Prostate gland (tissue), 2 donors: ENCODE measurements around the gene KCNQ1. TPM values are rescaled to one million over a fixed set of nuclear protein-coding genes. Genes with fewer than 3 reads are reported as not detected.

Experiments
- DNase-seq: peaks from one replicate; pipeline ENCODE4 v3.0.0-alpha.2; 2019; ENCODE audit warnings: low spot score
- H3K27ac ChIP-seq, 2 donors: fragments of 200-600 bp; sonication (generic); 2 replicates each; pipeline ENCODE4 v1.5.1; 2017 to 2019
- H3K27me3 ChIP-seq: fragments of 200-600 bp; sonication (generic); replicated peaks from 2 replicates; pipeline ENCODE4 v1.5.1; 2019; ENCODE audit not compliant: insufficient read depth
- H3K36me3 ChIP-seq, 2 donors: fragments of 200-600 bp; sonication (generic); 1 replicate in 1 of 2; 2 replicates in 1 of 2; pipeline versions ENCODE4 v1.5.1 to v1.8.1; 2017 to 2019
- H3K4me1 ChIP-seq: fragments of 200-600 bp; sonication (generic); replicated peaks from 2 replicates; pipeline ENCODE4 v1.5.1; 2019
- H3K4me3 ChIP-seq, 2 donors: fragments of 200-600 bp; sonication (generic); 2 replicates each; pipeline ENCODE4 v1.5.1; 2017 to 2019
- H3K9me3 ChIP-seq: fragments of 200-600 bp; sonication (generic); 2 replicates; pipeline ENCODE4 v1.5.1; 2017
- POLR2A ChIP-seq: fragments of 450-650 bp; IDR thresholded peaks from one replicate; pipeline ENCODE4 v1.6.1; 2016; ENCODE audit warnings: antibody characterized with exemption, mild to moderate bottlenecking
- POLR2AphosphoS5 ChIP-seq: sonication (generic); formaldehyde crosslinking; IDR thresholded peaks from one replicate; pipeline ENCODE4 v1.6.1; 2017; ENCODE audit warnings: antibody characterized with exemption
- WGBS: methylation state at CpG from one replicate; pipeline ENCODE4 v1.1.5; 2018; 5-methylcytosine and 5-hydroxymethylcytosine counted together
- intact Hi-C: fragments of 100-400 bp; cut with DNase I; formaldehyde crosslinking; loops from one replicate; pipeline ENCODE4 v1.14.2; 2022
- total RNA-seq, 2 donors: library from RNA; depleted of rRNA; stranded (reverse); fragments of >200 nt; gene quantifications; one replicate each; pipeline ENCODE4 v1.1.0, GENCODE V29; 2016
- TF ChIP-seq, protein P1 (sequence below), 4 experiments: fragments of 200-600 bp in 2 of 4; fragments of 450-650 bp in 2 of 4; sonication (generic) in 2 of 4; IDR thresholded peaks; 1 replicate in 3 of 4; 2 replicates in 1 of 4; pipeline ENCODE4 v1.5.1; 2016 to 2019; ENCODE audit warnings: antibody characterized with exemption in 4 of 4, mild to moderate bottlenecking in 2 of 4, moderate library complexity in 2 of 4

KCNQ1 gene
- total RNA-seq, 2 donors from 2014 or later, result 10.0 to 33.8 TPM

DNA sequence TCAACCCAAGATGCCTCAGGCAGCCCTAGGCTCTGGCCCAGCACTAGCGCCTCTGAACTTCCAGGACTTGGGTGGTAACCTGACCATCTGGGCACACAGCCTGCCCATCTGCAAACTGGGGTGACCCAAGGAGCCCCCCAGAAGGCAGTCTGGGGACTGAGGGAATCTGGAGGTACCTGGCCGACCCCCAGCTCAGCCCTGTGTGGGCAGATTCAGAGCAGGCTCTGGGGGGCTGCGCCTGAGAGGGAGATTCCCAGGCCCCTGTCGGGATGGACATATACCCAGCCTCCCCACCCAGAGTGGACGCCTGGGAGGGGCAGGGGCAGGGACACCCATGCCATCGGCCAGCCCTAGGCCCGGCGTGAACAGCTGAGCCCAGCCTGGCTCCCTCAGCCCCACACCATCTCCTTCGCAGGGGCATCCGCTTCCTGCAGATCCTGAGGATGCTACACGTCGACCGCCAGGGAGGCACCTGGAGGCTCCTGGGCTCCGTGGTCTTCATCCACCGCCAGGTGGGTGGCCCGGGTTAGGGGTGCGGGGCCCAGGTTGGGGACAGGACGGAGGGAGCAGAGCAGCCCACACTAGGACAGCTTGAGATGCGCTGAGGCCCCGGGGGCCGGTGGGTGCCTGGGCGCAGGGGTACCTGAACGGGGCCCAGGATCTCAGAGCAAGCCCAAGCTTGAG, 126.9 kb downstream of the KCNQ1 start:
- DNase-seq, result no peak
- TF ChIP-seq POLR2AphosphoS5, result no peak
- TF ChIP-seq POLR2A, result no peak
- TF ChIP-seq, protein P1, sequence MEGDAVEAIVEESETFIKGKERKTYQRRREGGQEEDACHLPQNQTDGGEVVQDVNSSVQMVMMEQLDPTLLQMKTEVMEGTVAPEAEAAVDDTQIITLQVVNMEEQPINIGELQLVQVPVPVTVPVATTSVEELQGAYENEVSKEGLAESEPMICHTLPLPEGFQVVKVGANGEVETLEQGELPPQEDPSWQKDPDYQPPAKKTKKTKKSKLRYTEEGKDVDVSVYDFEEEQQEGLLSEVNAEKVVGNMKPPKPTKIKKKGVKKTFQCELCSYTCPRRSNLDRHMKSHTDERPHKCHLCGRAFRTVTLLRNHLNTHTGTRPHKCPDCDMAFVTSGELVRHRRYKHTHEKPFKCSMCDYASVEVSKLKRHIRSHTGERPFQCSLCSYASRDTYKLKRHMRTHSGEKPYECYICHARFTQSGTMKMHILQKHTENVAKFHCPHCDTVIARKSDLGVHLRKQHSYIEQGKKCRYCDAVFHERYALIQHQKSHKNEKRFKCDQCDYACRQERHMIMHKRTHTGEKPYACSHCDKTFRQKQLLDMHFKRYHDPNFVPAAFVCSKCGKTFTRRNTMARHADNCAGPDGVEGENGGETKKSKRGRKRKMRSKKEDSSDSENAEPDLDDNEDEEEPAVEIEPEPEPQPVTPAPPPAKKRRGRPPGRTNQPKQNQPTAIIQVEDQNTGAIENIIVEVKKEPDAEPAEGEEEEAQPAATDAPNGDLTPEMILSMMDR (IDR thresholded peaks at IDR 0.05), result no peak
- Histone ChIP-seq H3K4me1 (peaks cover 7% of the 10 kb centered on the region), H3K27ac (no peak overlapping the region), H3K27me3 (no peaks in the 10 kb centered on the region), H3K36me3 (no peaks in the 10 kb centered on the region), H3K4me3 (no peak overlapping the region), H3K9me3 (no peaks in the 10 kb centered on the region)
- intact Hi-C loops, result no loop called here
- WGBS, result 93% methylated on average over 23 of the region's 23 CpGs

DNA sequence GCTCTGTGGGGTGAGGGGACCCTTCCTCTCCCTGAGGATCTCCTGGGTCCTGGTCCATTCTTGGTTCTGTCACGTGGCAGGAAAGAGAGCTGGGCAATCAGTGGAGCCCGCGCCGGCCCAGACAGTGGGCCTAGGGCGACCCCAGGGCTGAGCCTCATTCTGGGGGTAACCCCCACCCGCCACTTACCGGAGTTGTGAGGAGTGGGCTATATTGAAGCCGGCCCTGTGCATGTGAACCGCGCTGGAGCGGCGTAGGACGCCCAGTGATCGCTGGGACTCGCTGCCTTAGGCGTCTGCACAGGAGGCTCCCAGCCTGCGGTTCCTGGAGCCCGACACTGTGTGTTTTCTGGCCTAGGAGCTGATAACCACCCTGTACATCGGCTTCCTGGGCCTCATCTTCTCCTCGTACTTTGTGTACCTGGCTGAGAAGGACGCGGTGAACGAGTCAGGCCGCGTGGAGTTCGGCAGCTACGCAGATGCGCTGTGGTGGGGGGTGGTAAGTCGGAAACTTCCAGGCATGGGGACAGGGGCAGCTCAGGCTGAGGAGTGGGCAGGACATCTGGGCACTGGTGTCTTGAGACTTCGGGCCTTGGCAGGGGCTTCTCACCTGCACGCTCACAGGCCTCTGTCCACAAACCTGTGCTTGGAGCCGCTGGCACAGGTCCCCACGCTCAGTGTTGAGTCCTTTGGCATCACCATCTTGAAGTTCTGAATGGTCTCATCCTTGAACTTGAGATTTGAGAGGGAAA, 127.9 kb downstream of the KCNQ1 start:
- Histone ChIP-seq H3K27me3 (no peaks in the 10 kb centered on the region), H3K9me3 (no peaks in the 10 kb centered on the region), H3K4me1 (peaks cover 7% of the 10 kb centered on the region), H3K27ac (no peak overlapping the region), H3K36me3 (no peaks in the 10 kb centered on the region), H3K4me3 (no peak overlapping the region)
- intact Hi-C loops, result no loop called here
- no peak for DNase-seq
- TF ChIP-seq POLR2A (no peak), POLR2AphosphoS5 (no peak)
- TF ChIP-seq, protein P1 (IDR thresholded peaks at IDR 0.05), result no peak
- WGBS, result 97% methylated on average over 33 of the region's 33 CpGs

DNA sequence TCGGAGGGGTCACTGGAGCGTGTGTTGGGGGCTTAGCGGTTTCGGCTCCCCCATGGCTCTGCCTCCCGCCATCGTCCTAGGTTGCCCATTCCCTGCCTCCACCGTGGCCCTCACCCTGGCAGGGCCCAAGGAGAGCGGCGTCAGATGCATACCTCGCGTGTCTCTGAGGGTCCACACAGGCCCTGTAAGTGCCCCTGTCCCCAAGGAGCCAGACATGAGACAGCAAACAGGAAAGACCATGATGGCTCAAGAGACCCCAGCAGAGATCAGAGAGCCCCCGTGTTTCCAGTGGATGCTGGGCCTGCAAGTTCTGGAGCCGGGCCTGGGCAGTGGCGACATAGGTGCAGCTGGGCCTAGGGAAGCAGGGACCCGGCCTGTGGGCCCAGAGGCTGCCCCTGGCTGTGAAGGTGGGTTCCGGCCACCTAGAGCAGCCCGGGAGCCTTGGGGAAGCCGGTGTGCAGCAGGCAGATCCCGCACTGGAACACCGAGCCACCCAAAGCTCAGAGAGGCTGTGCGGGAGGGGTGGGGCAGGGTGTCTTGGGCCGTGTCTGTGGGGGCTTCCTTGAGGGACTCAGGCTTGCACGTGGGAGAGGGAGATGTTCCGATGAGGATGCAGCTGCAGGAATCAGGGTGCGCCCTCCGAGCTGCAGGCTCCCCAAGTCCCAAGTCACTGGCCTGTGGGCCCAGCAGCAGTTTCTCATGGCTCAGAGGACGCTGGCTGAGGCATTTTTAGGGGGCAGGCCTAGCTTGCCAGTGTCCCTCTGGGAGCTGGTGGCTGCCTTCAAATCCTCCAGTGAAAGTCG, 128.6 kb downstream of the KCNQ1 start:
- Histone ChIP-seq H3K27ac (peak overlapping the region in 1 of 2 donors; percentile 52), H3K4me1 (peaks cover 7% of the 10 kb centered on the region), H3K27me3 (no peaks in the 10 kb centered on the region), H3K36me3 (no peaks in the 10 kb centered on the region), H3K4me3 (no peak overlapping the region), H3K9me3 (no peaks in the 10 kb centered on the region)
- 97% methylated on average over 25 of the region's 28 CpGs for WGBS
- intact Hi-C loops, result no loop called here
- no peak for DNase-seq
- TF ChIP-seq POLR2AphosphoS5 (no peak), POLR2A (no peak)
- TF ChIP-seq, protein P1 (IDR thresholded peaks at IDR 0.05), result no peak

DNA sequence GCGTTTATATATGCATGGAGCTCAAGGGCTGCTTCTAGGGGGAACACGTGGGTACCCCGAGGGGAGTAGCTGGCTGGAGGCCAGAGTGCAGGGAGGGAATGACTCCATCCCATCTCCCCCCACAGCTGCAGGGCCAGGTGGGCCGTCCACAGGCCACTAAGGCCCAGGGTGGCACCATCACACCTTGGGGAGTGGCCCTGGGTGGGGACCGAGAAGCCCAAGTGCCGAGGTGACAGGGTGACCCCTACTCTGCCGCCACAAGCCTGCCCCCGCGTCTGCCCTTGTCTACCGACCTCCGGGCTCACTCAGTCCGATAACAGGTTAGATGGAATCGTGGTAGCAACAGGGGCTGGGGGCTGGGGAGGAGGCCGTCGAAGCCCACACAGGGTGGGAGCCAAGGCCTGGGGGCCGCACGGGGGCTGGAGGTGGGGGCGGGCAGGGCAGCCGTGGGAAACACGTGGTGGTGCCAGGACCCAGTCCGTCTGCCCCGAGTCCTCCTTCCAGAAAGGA, 129.3 kb downstream of the KCNQ1 start:
- H3K9me3 ChIP-seq, result no peaks in the 10 kb centered on the region
- intact Hi-C loops, result no loop called here
- H3K36me3 ChIP-seq, result no peaks in the 10 kb centered on the region
- no peaks in the 10 kb centered on the region for H3K27me3 ChIP-seq
- no peak for TF ChIP-seq POLR2A
- no peak overlapping the region for H3K4me3 ChIP-seq
- 83% methylated on average over 22 of the region's 22 CpGs for WGBS
- peaks cover 7% of the 10 kb centered on the region for H3K4me1 ChIP-seq
- no peak for DNase-seq
- peak overlapping the region; percentile 40 to 52 for H3K27ac ChIP-seq
